ENCODE data around the gene PXYLP1. TPM values are rescaled to one million over a fixed set of nuclear protein-coding genes. Genes with fewer than 3 reads are reported as not detected.

PXYLP1 gene
- total and polyA plus RNA-seq, 9 of the 15 experiments (the other 6 are each of a cell fraction or from before 2014, with no cell fraction given), result 0.80 to 2.9 (median 1.3) TPM

GRCh38 chr3:141331377-141332318, 100.0 kb downstream of the PXYLP1 start:
- ChIA-PET CTCF (ENCODE audit: low intra/inter-chr PET ratio) (no interaction called here), POLR2A (interaction anchor here (0.7 to 1.8 kb wide), 9 partner anchors 8 to 172 kb away, joined by 3 to 8 read pairs (median 3); partner anchors contain the start of gene PXYLP1)
- no peak overlapping the region for H3K4me3 ChIP-seq
- H3K9me1 ChIP-seq (ENCODE audit: control insufficient read depth, insufficient read depth, low read length), result no peaks in the 10 kb centered on the region
- FAIRE-seq, result peak; percentile 98
- H2AFZ ChIP-seq (ENCODE audit: low read depth, low read length), result peak overlapping the region; percentile 93
- H3K27ac ChIP-seq (ENCODE audit: extremely low read depth, low read depth, low read length), result peak overlapping the region; percentile 75
- no TSS peak for BruUV-seq (replicated peaks)
- no peaks in the 10 kb centered on the region for H3K9me3 ChIP-seq (replicated peaks; ENCODE audit: control insufficient read depth, insufficient read depth, low read depth, low read length)
- H4K20me1 ChIP-seq (replicated peaks; ENCODE audit: control insufficient read depth, insufficient read depth, low read length), result no peaks in the 10 kb centered on the region
- intact Hi-C loops (cut with micrococcal nuclease), result no loop called here
- no peaks in the 10 kb centered on the region for H3K36me3 ChIP-seq (ENCODE audit: control insufficient read depth, insufficient read depth, low read length)
- peak overlapping the region in 1 of 2 experiments; percentile 44; a peak in 2 of 4 replicates for H3K9ac ChIP-seq (ENCODE audit: insufficient read depth in 1 of 2, low read depth in 2 of 2, low read length in 2 of 2)
- in situ Hi-C loops (cut with MboI), result no loop called here
- ATAC-seq, result peak; percentile 85
- WGBS (ENCODE audit: insufficient coverage, low coverage, missing lambda C conversion rate), result 11% methylated on average over 9 of the region's 9 CpGs
- H3K79me2 ChIP-seq (ENCODE audit: control insufficient read depth, insufficient read depth, low read length), result no peaks in the 10 kb centered on the region
- H3K4me1 ChIP-seq (replicated peaks in 1 of 2; ENCODE audit: control insufficient read depth in 2 of 2, insufficient read depth in 2 of 2, low read length in 2 of 2), result peaks cover 13 to 54% of the 10 kb centered on the region in 2 experiments
- DNase-seq (ENCODE audit: extremely low read depth in 1 of 4, low spot score in 3 of 4), result peak; percentile 67 to 92 (median 77)
- H3K27me3 ChIP-seq (ENCODE audit: control insufficient read depth in 2 of 2, insufficient read depth in 2 of 2, low read length in 2 of 2), result no peaks in the 10 kb centered on the region
- H3K4me2 ChIP-seq (ENCODE audit: insufficient read depth, low read length), result peak overlapping the region; percentile 39; the same call in 1 of the 2 replicates
- no peak for TF ChIP-seq SRSF3 (IDR thresholded peaks at IDR 0.05; ENCODE audit: insufficient read depth, low read length)
- no peak for TF ChIP-seq RHOXF2B (CRISPR knock-in tag; conservative IDR thresholded peaks at IDR 0.05)
- no peak for TF ChIP-seq USF1 (CRISPR knock-in tag; IDR thresholded peaks at IDR 0.05)
- no peak for TF ChIP-seq ZNF23 (CRISPR knock-in tag; IDR thresholded peaks at IDR 0.05)
- TF ChIP-seq NFXL1 (CRISPR knock-in tag; IDR thresholded peaks at IDR 0.05), result no peak
- no peak for TF ChIP-seq U2AF2 (optimal IDR thresholded peaks at IDR 0.05; ENCODE audit: low read depth, low read length)
- no peak for TF ChIP-seq KLF10 (CRISPR knock-in tag; IDR thresholded peaks at IDR 0.05)
- TF ChIP-seq KDM4B (IDR thresholded peaks at IDR 0.05; ENCODE audit: borderline replicate concordance in 2 of 2, low read depth in 1 of 2), result no peak
- no peak for TF ChIP-seq YBX1 (IDR thresholded peaks at IDR 0.05)
- no peak for TF ChIP-seq ZNF668 (CRISPR knock-in tag; IDR thresholded peaks at IDR 0.05)
- TF ChIP-seq ETV5 (CRISPR knock-in tag; IDR thresholded peaks at IDR 0.05; ENCODE audit: low read depth), result no peak
- no peak for TF ChIP-seq MAFF (IDR thresholded peaks at IDR 0.05; ENCODE audit: low read length)
- no peak for TF ChIP-seq ETV1 (tag; conservative IDR thresholded peaks at IDR 0.05; ENCODE audit: low read depth)
- no peak for TF ChIP-seq CBX2 (IDR thresholded peaks at IDR 0.05; ENCODE audit: insufficient read depth, low read length, poor library complexity, severe bottlenecking)
- TF ChIP-seq ZBTB34 (CRISPR knock-in tag; IDR thresholded peaks at IDR 0.05), result no peak

Data from K562 (cell line).